Left lung (tissue), 10 donors: ENCODE measurements around the gene PNPLA7. TPM values are rescaled to one million over a fixed set of nuclear protein-coding genes. Genes with fewer than 3 reads are reported as not detected.
A peak's percentile ranks its signal among the peaks of the same experiment; 100 is the strongest.

Experiments
- ATAC-seq: fragments of 200-7000 bp; cut with Tn5 transposase; one replicate; pipeline ENCODE4 v1.9.1; 2020; ENCODE audit warnings: moderate library complexity
- DNase-seq, 4 donors: peaks; one replicate each; pipeline ENCODE4 v3.0.0-alpha.2; 2013 to 2020
- H3K27ac ChIP-seq, 2 donors: fragments of 200-600 bp; sonication (generic) in 1 of 2; one replicate each; pipeline versions ENCODE4 v1.5.0 to v1.8.0; 2020 to 2021
- H3K27me3 ChIP-seq, 2 donors: fragments of 200-600 bp; sonication (generic) in 1 of 2; one replicate each; pipeline versions ENCODE4 v1.5.0 to v1.8.0; 2020 to 2021
- H3K36me3 ChIP-seq, 2 donors: fragments of 200-600 bp; sonication (generic) in 1 of 2; one replicate each; pipeline versions ENCODE4 v1.5.0 to v1.8.0; 2020 to 2021
- H3K4me1 ChIP-seq, 2 donors: fragments of 200-600 bp; one replicate each; pipeline ENCODE4 v1.8.0; 2021
- H3K4me3 ChIP-seq, 2 donors: fragments of 200-600 bp; sonication (generic) in 1 of 2; one replicate each; pipeline versions ENCODE4 v1.5.0 to v1.8.0; 2020 to 2021; ENCODE audit warnings: mild to moderate bottlenecking in 1 of 2
- H3K9me3 ChIP-seq, 2 donors: fragments of 200-600 bp; sonication (generic) in 1 of 2; one replicate each; pipeline versions ENCODE4 v1.5.0 to v1.8.0; 2020 to 2021
- intact Hi-C, 2 donors: fragments of 100-400 bp; cut with DNase I; formaldehyde crosslinking; loops; one replicate each; pipeline versions ENCODE4 v1.11.2 to v1.14.2; 2022
- polyA plus RNA-seq, 6 donors: library from polyadenylated mRNA; unstranded; fragments of 120-200 nt; gene quantifications; one replicate each; pipeline ENCODE4 v1.2.1, GENCODE V29; 2013; ENCODE audit not compliant: insufficient read length in 6 of 6
- total RNA-seq, 2 donors: library from RNA; stranded (reverse); fragmentation: NEBNext Ultra II Directional; extraction: Animal tissue kit (Norgen Biotek cat#: 25700); gene quantifications; one replicate each; pipeline ENCODE4 v1.2.1, GENCODE V29; 2021
- TF ChIP-seq, protein P1 (sequence below), 2 donors: fragments of 200-600 bp; sonication (generic) in 1 of 2; IDR thresholded peaks; one replicate each; pipeline versions ENCODE4 v1.5.0 to v1.8.0; 2021; ENCODE audit warnings: antibody characterized with exemption in 2 of 2
- donor health status: DM: no; HTN: yes; CAD: no.
- donor health status: DM: no; HTN: no; CAD: no.

The PNPLA7 gene
- total and polyA plus RNA-seq, 8 donors: 2.9 to 8.9 (median 4.9) TPM

DNA sequence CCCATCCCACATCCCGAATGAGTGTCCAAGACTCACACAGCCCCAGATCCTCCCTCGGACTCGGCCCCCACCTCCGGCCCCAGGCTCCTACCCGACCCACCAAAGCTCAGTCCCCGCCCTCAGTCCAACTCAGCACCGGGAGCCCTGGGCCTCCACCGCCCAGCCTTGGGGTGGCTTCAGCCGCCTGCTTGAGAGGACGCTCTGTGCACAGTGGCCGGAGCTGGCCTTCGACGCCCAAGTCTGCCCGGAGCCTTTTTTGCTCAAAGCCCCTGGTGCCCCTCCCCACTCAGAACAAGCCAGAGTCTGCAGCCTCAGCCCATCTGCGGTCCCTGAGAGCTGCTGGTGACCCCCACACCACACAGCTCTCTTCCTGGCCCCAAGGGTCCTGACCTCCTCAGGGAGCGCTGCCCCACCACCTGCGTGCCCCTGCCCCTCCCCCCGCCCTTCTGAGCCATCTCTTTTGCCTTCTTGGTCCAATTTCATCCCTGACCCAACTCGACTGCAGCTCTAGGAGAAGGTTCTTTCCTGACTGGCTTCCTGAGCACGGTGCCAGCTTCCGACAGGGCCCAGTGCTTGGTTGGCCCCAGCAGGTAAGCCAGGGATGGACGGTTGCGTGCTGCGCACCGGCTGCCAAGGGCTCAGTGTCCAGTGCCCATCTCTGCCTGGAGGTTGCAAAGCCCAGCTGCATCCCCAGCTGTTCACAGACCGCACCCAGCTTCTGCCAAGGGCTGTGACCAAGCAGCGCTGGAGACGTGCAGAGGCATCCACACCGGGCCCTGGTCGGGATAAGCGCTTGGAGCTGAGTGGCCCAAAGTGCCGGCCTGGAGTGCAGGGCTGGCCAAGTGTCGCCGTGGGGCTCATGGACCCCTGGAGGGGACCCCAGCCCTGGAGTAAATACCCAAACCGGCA, 63.4 kb downstream of the PNPLA7 start:
- no peaks in the 10 kb centered on the region for H3K27me3 ChIP-seq
- no peaks in the 10 kb centered on the region for H3K9me3 ChIP-seq
- peaks cover 0 to 8% of the 10 kb centered on the region in 2 donors for H3K4me1 ChIP-seq
- no peak for ATAC-seq
- no peaks in the 10 kb centered on the region for H3K36me3 ChIP-seq
- intact Hi-C loops: no loop called here
- peak in 1 of 4 donors; percentile 72 for DNase-seq
- H3K4me3 ChIP-seq: no peak overlapping the region
- TF ChIP-seq, protein P1, sequence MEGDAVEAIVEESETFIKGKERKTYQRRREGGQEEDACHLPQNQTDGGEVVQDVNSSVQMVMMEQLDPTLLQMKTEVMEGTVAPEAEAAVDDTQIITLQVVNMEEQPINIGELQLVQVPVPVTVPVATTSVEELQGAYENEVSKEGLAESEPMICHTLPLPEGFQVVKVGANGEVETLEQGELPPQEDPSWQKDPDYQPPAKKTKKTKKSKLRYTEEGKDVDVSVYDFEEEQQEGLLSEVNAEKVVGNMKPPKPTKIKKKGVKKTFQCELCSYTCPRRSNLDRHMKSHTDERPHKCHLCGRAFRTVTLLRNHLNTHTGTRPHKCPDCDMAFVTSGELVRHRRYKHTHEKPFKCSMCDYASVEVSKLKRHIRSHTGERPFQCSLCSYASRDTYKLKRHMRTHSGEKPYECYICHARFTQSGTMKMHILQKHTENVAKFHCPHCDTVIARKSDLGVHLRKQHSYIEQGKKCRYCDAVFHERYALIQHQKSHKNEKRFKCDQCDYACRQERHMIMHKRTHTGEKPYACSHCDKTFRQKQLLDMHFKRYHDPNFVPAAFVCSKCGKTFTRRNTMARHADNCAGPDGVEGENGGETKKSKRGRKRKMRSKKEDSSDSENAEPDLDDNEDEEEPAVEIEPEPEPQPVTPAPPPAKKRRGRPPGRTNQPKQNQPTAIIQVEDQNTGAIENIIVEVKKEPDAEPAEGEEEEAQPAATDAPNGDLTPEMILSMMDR (IDR thresholded peaks at IDR 0.05): no peak
- no peak overlapping the region for H3K27ac ChIP-seq

DNA sequence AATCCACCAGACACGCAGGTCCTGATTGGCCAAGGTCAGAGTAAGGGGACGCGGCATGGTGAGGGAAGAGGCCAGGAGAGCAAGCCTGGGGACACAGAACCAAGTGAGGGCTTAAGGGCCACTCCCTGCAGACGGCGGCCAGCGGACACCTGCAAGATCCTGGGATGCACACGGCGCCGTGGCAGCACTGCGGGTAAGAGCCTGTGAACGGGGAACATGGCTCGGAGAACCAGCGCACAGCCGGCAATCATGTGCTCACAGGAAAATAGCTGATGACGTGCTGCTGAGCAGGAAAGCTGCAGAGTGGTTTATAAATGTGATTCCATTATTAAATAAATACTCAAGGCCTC, 64.1 kb downstream of the PNPLA7 start:
- Histone ChIP-seq H3K27me3 (no peaks in the 10 kb centered on the region), H3K9me3 (no peaks in the 10 kb centered on the region), H3K27ac (no peak overlapping the region), H3K4me3 (no peak overlapping the region), H3K36me3 (no peaks in the 10 kb centered on the region), H3K4me1 (peaks cover 0 to 8% of the 10 kb centered on the region in 2 donors)
- no peak for ATAC-seq
- TF ChIP-seq, protein P1 (IDR thresholded peaks at IDR 0.05): no peak
- intact Hi-C loops: no loop called here
- no peak for DNase-seq

DNA sequence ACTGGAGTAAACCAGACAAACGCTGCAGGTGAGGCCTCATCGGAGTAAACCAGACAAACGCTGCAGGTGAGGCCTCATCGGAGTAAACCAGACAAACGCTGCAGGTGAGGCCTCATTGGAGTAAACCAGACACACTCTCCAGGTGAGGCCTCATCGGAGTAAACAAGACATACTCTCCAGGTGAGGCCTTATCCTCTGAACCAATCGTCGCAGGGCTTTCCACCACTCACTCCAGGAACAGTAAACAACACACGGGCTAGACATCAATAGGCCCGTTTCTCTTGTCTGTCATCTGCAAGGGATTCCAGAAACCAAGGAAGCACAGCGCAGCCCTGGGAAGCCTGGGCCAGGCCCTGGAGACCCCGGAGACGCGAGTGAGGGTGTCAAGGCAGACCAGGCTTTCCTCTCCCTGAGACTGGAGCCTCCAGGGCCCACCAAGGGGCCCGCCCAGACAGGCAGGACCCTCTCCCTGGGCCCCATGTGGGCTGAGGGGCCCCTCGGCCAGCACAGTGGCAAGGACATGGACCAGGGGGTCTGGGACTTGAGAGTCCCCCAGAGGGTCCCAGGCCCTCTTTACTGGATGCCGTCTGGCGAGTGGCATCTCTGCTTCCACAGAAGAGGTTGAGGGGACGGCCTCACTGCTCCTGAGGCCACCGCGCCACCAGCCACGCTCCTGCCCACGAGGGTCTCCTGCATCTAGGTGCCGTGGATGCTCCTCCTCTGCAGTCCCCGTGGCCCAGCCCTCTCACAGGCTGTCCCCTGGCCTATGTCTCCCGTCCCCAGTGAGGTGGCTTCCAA, 64.7 kb downstream of the PNPLA7 start:
- TF ChIP-seq, protein P1 (IDR thresholded peaks at IDR 0.05): no peak
- no peaks in the 10 kb centered on the region for H3K27me3 ChIP-seq
- no peaks in the 10 kb centered on the region for H3K9me3 ChIP-seq
- DNase-seq: peak in 1 of 4 donors; percentile 58
- no peak overlapping the region for H3K27ac ChIP-seq
- H3K4me3 ChIP-seq: no peak overlapping the region
- H3K4me1 ChIP-seq: peaks cover 0 to 8% of the 10 kb centered on the region in 2 donors
- no peaks in the 10 kb centered on the region for H3K36me3 ChIP-seq
- no peak for ATAC-seq
- intact Hi-C loops: no loop called here

DNA sequence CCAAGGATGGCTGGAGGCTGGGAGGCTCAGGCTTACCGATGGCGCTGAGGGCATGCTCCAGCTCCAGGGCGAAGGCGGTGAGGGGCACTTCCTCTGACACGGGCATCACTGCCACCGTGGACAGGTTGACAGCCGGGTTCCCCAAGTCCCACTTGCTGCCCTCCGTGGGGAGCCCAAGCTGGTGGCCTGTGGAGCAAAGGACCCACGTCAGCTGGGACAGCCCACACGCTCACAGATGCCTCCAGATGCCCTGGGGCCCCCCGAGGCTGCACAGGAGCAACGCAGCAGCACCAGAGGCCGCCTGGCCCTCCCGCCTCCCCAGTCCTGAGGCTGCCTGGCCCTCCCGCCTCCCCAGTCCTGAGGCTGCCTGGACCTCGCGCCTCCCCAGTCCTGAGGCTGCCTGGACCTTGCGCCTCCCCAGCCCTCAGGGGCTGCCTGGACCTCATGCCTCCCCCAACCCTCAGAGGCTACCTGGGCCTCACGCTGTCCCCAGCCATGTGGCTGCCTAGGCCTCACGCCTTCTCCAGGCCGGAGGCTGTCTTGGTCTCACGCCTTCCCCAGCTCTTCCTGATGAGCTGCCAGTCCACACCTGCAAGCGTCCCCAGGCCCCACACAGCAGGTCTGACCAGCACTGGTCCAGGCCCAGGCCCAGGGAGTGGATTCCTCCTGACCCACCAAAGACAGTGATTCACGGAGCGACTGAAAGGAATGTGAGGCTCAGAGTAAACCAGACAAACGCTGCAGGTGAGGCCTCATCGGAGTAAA, 65.5 kb downstream of the PNPLA7 start:
- no peak for ATAC-seq
- Histone ChIP-seq H3K4me1 (peaks cover 0 to 8% of the 10 kb centered on the region in 2 donors), H3K4me3 (no peak overlapping the region), H3K36me3 (no peaks in the 10 kb centered on the region), H3K27me3 (no peaks in the 10 kb centered on the region), H3K9me3 (no peaks in the 10 kb centered on the region), H3K27ac (no peak overlapping the region)
- intact Hi-C loops: no loop called here
- TF ChIP-seq, protein P1 (IDR thresholded peaks at IDR 0.05): no peak
- peak in 1 of 4 donors; percentile 72 for DNase-seq
